NOMO-1 treated with DMSO at 0.1 percent for 48 hours (cell line): ENCODE data around the gene MTG1.
"Not testable (repeated sequence)": the region's sequence is repeated elsewhere in the genome, so short reads cannot be mapped to it uniquely, and the experiment has no call there.

Experiments
- DNase-seq: peaks from one replicate; lab custom pipeline; 2025; ENCODE audit not compliant: unreplicated experiment; lab: John Stamatoyannopoulos, UW

Gene MTG1

GRCh38 chr10:133396035-133396624, 2.2 kb downstream of the MTG1 start:
- no peak for DNase-seq

- no peak for DNase-seq
Measured at GRCh38 chr10:133397938-133398337, 4.0 kb downstream of the MTG1 start.

GRCh38 chr10:133399123-133399601, 5.2 kb downstream of the MTG1 start:
- DNase-seq, result no peak

GRCh38 chr10:133400624-133401424, 6.9 kb downstream of the MTG1 start:
- DNase-seq, result no peak

GRCh38 chr10:133401500-133401899, 7.5 kb downstream of the MTG1 start:
- DNase-seq, result no peak

GRCh38 chr10:133401981-133402725, 8.2 kb downstream of the MTG1 start:
- DNase-seq, result no peak

- no peak for DNase-seq
Measured at GRCh38 chr10:133403359-133403758, 9.4 kb downstream of the MTG1 start.

GRCh38 chr10:133403784-133404183, 9.8 kb downstream of the MTG1 start:
- DNase-seq, result no peak

- DNase-seq, result no peak
Measured at GRCh38 chr10:133405272-133405671, 11.3 kb downstream of the MTG1 start.

GRCh38 chr10:133405844-133406527, 12.0 kb downstream of the MTG1 start:
- no peak for DNase-seq

- no peak for DNase-seq
Measured at GRCh38 chr10:133411523-133412380, 17.8 kb downstream of the MTG1 start.

GRCh38 chr10:133412381-133412711, 18.4 kb downstream of the MTG1 start:
- no peak for DNase-seq

GRCh38 chr10:133414401-133414800, 20.4 kb downstream of the MTG1 start:
- DNase-seq, result not testable (repeated sequence)

GRCh38 chr10:133415752-133416151, 21.8 kb downstream of the MTG1 start:
- DNase-seq, result no peak

GRCh38 chr10:133418289-133418993, 24.5 kb downstream of the MTG1 start:
- no peak for DNase-seq

- no peak for DNase-seq
Measured at GRCh38 chr10:133419211-133419950, 25.4 kb downstream of the MTG1 start.

- DNase-seq, result no peak
Measured at GRCh38 chr10:133420028-133420427, 26.1 kb downstream of the MTG1 start.

GRCh38 chr10:133420579-133420978, 26.6 kb downstream of the MTG1 start:
- DNase-seq, result no peak
